GM19452 (cell line): Measurements from ENCODE around the gene OSBPL3.

Experiments used
- ATAC-seq: cut with Tn5 transposase; IDR thresholded peaks from one replicate; pipeline ENCODE4 v1.9.1; 2021; ENCODE audit not compliant: unreplicated experiment

The OSBPL3 gene

DNA sequence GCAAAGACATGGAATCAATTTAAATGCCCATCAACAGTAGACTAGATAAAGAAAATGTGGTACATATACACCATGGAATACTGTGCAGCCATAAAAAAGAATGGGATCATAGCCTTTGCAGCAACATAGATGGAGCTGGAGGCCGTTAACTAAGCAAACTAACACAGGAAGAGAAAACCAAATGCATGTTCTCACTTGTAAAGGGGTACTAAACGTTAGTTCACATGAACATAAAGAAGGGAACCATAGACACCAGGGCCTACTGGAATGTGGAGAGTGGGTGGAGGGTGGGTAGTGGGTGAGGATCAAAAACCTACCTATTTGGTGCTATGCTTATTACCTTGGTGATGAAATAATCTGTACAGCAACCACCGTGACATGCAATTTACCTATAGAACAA, 144.3 kb downstream of the OSBPL3 start:
- ATAC-seq = peak; percentile 14

DNA sequence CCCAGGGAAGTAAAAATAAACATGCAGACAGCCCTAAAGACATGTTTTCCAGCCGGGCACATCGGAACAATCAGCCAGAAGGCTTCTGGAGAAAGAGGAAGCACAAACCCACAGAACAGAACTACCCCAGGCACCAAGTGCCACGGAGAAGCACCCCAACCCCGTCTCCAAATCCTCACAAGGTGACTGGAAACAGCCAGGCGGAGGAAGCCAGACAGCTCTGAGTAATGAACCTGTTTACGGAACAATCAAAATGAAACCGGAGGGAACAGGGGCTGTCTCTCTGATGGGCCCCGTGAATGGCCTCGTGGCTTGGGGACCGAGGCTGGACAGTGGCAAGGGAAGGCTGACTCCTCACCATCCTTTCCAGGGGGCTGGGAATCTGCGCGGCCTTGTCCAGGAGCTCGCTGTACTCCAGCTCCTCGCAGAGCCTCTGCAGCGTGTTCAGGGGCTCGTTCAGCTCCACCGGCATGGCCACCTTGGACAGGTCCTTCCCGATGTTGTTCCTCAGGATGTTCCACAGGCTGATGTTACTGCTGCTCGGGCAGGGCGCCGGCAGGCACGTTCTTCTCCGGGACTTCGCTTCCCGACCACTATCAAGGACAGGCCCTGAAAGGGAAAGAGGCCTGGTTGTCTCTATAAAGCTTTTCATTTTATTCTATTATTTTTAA, 145.7 kb downstream of the OSBPL3 start:
- ATAC-seq = no peak

DNA sequence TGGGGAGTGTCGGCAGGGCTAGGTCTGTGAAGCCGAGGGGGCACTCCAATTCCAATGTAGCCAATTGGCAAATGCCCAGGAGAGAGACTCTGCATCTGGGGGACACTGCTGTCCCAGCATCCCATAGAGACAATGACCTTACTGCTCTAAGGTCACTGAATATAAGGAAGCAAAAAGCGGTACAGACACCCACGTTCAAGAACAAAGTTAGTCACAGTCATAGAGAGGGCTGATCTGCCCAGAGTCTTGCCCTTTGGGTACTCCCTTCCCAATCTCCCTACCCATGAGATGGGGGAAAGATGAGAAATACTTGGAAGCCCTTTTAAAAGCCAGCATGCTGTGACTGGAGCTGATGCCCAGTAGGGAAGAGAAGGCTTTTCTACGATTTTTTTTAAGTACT, 146.4 kb downstream of the OSBPL3 start:
- ATAC-seq = no peak

DNA sequence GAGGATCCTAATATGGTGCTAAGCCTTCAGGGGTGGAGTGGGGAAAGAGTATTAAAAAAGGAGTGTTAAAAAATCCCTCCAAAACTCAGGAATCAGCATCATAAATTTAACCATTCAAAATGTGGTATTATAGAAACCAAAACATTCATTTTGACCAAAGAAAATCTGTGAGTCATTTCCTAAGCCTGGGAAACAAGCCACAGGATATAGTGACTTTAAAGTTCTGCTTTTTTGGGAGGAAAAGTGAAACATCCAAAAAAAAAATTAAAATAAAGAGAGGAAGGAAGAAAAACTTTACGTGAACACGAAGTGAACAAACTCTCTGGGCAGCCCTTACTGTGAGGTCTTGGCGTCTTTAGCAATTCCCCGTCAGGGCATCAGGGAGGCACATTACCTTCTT, 148.7 kb downstream of the OSBPL3 start:
- no peak for ATAC-seq

DNA sequence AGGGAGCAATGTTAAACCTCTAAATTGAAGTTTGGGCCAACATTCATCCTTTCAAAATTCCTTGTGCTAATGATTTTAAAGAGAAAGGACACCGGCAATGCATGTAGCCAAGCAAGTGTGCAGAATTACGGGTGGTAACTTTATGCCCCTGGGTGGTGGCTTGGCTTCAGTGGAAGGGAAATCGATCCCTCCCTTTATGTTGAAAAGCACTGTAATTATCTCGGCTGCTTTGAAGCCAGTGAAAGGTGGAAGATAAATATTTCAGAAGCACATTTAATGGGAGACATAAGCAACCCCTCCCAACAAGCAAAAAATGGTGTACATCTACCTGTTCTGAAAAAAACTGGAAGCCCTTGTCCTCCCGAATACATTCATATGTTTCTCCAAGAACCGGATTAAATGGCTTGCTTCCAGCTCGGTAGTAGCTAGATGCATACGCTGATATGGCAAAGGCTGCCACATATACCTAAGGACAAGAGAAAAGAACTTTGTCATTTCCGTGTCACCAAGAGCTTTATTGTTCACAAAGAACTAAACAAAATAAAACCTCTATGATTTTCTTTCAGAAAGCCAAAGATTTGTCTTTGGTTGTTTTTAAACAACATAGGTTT, 149.4 kb downstream of the OSBPL3 start:
- ATAC-seq = no peak

DNA sequence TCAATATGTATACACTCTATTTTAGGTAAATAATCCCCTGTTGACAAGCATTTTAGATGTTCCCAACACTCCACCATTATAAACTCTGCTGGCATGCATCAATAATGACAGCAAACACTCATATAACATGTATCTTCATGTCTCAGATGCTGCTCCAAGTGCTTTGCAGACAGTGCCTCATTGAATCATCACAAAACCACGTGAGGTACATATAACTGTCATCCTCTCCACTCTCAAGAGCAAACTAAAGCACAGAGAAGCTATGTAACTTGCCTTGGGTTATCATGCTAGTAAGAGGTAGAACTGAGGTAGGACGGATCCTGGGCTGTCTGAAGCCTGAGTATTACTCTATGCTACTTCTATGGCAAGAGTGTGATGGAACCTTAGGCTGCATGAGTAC, 150.2 kb downstream of the OSBPL3 start:
- no peak for ATAC-seq

DNA sequence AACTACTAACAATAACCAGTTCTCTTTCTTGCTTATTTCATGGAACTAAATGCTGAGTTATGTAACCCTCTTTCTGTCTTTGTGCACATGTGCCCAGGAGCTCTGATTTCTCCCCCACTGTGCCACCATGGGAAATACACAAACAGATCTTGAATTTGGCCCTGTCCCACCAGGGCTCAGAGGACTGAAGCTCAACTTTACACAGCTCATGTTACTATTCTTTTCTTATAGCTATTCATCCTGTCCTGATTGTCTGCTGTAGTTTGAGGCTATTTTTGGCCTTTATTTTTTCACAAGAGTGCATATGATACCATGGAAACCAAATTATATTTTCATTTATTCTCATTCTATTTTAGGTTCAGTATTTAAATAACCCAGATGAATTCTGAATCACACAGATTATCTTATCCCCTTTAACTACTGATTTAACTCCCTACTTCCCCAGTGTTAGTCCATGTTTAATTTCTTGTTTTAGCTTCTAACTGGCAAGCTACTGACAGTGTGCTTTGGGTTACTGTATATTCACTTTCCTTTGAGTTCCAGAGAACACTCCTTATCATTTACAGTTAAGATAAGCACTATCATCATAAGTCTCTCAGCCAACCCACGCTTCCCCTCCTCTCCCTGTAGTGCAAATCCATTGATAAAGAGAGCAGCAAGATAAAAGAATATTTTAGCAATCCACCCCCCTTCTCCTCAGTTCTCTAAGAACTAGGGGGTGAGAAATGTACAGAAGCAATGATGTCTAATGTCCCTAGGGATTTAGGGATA, 150.9 kb downstream of the OSBPL3 start:
- ATAC-seq = no peak

DNA sequence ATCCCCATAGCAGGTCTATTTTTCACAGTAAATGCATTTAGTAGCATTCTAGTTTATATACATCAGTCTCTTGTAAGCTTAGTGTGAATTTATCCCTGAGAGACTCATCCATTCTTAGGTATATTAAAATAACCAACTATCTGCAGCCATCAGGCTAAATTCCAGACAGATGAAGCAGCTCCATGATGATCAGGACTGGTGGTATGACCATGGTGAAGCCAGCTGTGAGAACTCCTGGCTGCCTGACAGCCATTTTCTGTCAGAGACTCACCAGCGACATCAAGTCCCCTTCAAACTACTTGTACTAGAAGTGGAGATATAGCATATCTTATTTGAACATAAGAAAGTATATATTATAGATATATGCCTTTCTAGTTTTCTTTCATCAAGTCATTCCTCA, 152.4 kb downstream of the OSBPL3 start:
- no peak for ATAC-seq

DNA sequence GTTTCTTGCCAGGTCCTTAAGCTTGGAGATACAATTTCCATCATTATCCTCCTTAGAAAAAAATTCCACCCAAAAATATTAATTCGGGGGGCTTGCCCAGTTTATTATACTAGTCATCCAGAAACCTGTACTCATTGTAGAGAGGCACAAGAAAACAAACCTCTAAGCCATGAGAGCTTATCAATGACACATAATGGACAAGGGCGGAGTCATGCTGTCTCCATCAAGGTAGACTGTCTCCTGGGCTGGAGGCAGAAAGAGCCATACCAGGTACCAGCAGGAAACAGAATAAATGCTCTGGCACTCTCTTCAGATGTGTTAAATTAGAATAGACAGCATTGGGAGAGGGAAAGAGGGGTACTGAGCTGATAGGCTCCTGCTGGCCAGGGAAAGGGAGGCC, 153.0 kb downstream of the OSBPL3 start:
- ATAC-seq = no peak

DNA sequence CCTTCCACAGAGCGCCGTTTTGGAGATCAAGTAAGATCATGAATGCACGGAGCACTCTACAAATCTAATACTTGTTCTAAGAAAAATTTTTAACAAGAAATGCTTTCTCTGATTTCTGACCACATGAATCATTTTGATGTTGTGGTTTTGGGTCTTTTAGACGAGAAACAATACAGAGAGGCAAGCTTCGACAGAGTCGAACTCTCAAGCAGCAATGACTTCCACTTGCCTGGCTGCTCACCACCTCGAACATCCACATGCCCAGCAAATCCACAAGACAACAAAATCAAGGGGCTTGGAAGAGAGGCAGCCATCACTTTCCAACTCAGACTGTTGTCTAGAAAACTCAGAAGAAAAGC, 153.3 kb downstream of the OSBPL3 start:
- ATAC-seq = no peak

DNA sequence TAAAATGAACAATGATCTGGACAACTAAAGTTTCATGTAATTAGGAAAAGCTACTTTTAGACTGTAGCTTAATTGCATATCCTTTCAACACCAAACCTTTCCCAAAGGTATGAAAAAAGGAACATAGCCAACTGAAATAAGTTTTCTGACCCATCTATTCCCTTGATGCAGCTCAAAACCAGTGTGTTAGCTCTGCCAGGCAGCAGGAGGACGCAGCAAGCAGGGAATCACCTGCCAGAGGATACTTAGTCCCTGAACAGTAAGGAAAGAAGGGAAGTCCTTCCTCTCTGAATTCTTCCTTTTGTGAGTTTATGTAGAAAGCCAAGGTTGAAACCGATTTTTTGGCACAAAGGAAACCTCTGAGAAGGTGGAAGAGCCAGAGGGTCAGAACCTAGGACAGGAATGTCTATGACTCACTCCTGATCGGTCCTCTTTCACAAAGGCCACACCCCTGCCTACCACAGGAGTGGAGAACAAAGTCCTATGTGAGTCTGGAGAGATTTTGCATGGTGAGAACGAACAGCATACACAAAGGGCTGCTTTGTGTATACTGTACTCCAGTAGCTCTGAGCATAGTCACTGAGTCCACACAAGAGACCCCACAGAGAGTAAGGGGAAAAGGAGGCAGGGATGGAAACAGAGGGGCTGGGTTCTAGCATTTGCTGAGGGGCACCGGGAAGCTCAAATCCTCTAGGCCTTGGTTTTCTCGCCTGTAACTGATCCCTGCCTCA, 153.9 kb downstream of the OSBPL3 start:
- no peak for ATAC-seq

DNA sequence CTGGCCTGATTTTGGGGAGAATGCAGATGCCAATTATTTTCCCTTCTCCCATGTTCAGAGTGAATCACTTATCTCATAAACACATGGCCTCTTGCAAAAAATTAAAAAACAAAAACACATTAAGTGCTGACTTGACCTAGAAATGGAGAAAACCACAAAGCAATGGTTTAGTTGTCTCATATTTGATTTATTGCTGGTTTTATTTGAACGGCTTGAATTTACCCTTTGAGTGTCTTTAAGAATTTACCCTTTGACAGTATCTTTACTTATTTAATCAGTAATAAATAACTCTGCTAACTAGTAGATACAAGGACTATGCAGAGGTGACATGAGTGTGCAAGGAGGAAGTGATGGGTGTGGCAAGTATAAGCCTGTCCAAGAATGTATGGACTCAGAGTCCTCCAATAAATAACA, 154.6 kb downstream of the OSBPL3 start:
- no peak for ATAC-seq

DNA sequence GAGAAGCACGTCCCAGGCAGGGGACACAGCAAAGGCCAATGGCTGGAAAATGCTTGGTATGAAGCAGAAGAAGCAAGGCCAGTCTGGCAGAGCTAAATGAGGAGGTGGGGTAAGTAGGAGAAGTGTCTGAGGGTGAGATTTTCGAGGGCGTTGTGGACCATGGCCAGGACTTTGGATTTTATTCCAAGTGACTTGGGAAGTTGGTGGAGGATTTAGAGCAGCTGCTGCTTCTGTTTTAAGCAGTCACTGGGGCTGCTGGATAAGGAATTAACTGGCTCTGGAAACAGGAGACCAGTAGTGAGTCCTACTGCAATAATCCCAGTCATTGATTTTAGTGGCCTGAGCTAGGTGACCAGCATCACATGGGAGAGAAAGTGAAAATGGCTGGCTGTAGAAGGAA, 155.1 kb downstream of the OSBPL3 start:
- no peak for ATAC-seq

DNA sequence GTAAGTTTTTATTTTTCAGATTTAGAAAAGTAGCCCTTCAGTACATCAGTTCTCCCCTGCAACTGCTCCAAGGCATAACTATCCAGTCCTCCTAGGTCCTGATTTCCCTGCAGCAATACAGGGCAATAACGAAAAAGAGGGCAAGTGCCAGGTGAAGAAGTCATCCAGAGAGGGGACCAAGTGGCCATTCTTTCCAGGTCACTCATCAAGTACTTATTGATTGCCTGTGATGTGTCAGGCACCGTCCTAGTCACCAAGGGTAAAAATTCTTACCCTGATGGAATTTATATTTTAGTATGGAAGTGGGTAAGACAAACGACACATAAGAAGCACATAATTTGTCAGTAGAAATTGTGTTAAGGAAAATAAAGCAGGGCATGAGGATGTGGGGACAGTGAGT, 155.6 kb downstream of the OSBPL3 start:
- ATAC-seq = no peak

DNA sequence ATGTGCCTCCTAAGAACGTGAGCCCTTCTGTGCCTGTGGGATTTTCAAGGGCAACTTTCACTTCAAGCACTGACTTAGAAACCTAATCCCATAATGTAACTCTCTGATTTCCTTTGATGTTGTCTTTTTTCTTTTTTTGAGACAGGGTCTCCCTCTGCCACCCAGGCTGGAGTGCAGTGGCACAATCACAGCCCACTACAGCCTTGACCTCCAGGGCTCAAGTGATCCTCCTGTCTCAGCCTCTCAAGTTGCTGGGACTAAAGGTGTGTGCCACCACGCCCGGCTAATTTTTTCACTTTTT, 158.3 kb downstream of the OSBPL3 start:
- ATAC-seq = peak; percentile 4

DNA sequence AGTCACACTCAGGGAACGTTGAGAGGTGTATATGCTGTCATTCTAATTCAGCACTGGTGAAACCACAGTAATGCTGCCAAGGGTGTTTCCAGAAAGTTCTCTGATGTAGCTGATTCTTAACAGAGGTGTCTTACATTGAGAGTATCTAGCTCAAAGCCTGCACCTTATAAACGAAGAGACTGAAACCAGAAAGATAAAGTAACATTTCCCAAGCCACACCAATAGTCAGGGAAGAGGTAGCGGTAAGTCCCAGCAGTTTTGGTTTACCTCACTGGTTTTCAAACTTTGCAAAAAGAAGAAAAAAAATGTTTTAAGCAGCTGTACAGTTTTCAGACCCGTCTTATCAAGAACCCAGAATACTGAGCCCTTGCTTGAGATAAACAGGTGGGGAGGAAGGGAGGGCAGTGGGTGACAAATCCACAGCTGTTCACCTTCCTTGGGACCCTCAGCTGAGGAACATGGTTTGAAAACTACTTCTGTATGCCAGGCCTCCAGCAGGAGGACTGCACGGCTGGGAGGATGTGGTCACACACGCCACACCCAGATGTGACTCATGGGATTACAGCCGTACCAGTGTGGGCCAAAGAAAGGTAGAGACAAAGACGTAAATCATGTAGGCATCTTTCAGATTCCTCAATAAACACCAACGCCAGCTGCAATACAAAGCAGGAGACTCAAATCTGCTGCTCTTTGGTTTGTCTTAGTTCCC, 158.8 kb downstream of the OSBPL3 start:
- ATAC-seq = peak; percentile 81

DNA sequence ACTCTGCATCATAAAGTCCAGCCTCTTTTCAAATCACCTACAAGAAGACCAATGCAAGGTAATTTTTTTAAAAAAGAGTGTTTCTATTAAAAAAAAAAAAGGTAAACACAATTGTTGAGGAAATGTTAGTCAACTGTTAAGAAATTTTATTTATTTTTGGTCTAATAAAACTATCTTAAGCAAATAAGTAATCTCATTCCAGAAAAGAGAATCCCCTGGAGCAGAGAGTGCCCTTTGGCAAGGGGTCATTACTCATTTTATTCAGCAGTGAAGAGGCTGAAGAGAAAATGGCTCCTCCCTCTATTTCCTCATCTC, 159.3 kb downstream of the OSBPL3 start:
- no peak for ATAC-seq

DNA sequence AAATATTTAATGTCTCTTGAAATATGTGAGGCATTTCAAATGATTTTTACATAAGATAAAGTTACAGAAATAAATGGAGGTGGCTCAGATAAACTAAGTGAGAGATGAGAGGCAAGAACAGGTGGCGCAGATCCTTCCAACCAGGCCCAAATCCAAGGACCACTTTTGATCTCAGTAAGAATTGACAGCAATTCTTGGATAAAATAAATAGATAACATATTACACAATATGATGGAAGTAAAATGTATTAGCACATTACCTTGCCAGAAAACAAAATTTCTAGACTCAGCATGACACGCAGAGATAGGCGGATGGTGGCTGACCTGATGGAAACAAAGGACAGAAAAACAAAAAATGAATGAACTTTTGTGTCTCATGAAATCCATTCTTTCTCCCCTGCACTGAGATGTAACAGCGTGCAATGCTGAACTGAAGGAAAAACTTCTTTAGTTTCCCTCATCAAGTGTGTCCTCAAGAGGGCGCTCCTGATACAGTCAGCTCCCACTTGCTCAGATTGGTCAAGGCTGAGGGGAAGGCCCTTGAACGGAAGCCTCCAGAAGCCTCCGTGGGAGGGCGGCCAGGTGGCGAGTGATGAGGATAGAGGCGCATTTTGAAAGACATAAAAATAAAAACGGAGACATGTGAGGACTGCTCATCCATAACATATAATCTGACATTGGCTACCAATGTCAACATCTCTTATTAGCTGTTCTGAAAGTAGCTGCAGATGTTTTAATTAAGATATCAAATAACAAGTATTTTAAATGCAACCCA, 159.9 kb downstream of the OSBPL3 start:
- ATAC-seq = peak; percentile 58

DNA sequence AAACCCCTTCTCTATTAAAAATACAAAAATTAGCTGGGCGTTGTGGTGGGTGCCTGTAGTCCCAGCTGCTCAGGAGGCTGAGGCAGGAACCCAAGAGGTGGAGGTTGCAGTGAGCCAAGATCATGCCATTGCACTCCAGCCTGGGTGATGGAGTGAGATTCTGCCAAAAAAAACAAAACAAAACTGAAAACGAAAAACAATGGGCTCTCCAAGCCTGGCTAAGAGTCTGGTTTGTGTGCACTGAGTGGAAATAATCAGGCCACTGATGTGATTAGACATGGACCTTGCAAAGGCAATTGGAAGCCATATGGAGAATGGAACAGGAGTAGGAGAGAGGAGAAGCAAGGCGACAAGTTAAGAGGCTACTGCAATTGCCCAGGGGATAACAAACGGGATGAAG, 162.6 kb downstream of the OSBPL3 start:
- no peak for ATAC-seq

DNA sequence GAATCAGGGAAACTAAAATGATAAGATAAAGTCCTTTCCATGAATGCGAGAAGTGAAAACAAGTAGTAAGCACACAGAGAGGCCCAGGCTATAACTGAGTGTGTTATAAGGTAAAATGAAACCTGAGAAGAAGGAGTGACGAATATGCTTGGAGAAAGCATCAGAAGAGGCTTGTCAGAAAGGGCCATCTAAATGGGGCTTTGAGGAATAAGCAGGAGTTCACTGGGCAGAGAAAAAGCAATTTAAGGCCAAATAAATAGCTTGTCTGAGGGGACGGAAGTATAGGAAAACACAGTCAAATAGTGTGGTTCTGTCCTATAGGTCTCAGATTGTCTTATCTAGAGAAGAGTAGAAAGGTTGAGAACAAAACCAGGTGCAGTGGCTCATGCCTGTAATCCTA, 163.1 kb downstream of the OSBPL3 start:
- ATAC-seq = no peak
